Astrocyte (in vitro differentiated cells and primary cell): ENCODE measurements around the gene BTBD6. TPM values are rescaled to one million over a fixed set of nuclear protein-coding genes. Genes with fewer than 3 reads are reported as not detected.

ENCODE experiments used
- DNase-seq: peaks from one replicate; pipeline ENCODE4 v3.0.0-alpha.2; 2010; ENCODE audit warnings: low read depth
- FAIRE-seq: peaks from 2 replicates; lab custom pipeline; 2011; peaks lifted over from hg19 to GRCh38; lab: Jason Lieb, UNC
- H2AFZ ChIP-seq: 2 replicates; pipeline ENCODE4 v1.6.0; 2012; ENCODE audit warnings: low read depth, low read length, inconsistent platforms
- H3K27ac ChIP-seq: 2 replicates; pipeline ENCODE4 v1.5.1; 2011; ENCODE audit warnings: low read depth, low read length, inconsistent platforms
- H3K27me3 ChIP-seq: 2 replicates; pipeline ENCODE4 v1.6.0; 2011; ENCODE audit warnings: low read length, inconsistent platforms; ENCODE audit not compliant: insufficient read depth
- H3K36me3 ChIP-seq: 2 replicates; pipeline ENCODE4 v1.5.1; 2011; ENCODE audit warnings: low read length, inconsistent platforms; ENCODE audit not compliant: insufficient read depth
- H3K4me1 ChIP-seq: 2 replicates; pipeline ENCODE4 v1.5.1; 2011; ENCODE audit warnings: low read length, inconsistent platforms; ENCODE audit not compliant: insufficient read depth
- H3K4me2 ChIP-seq: 2 replicates; pipeline ENCODE4 v1.6.0; 2012; ENCODE audit warnings: low read length, inconsistent platforms
- H3K4me3 ChIP-seq: 2 replicates; pipeline ENCODE4 v1.5.1; 2011; ENCODE audit warnings: low read depth, mild to moderate bottlenecking, low read length, inconsistent platforms; ENCODE audit not compliant: insufficient read depth
- H3K79me2 ChIP-seq: 2 replicates; pipeline ENCODE4 v1.6.0; 2012; ENCODE audit warnings: mild to moderate bottlenecking, low read length, inconsistent platforms; ENCODE audit not compliant: insufficient read depth
- H3K9ac ChIP-seq: 2 replicates; pipeline ENCODE4 v1.6.0; 2012; ENCODE audit warnings: mild to moderate bottlenecking, low read length, inconsistent platforms
- H3K9me3 ChIP-seq: 2 replicates; pipeline ENCODE4 v1.5.1; 2012; ENCODE audit warnings: low read depth, mild to moderate bottlenecking, low read length, inconsistent platforms; ENCODE audit not compliant: insufficient read depth
- H4K20me1 ChIP-seq: 2 replicates; pipeline ENCODE4 v1.6.0; 2012; ENCODE audit warnings: low read length, inconsistent platforms; ENCODE audit not compliant: insufficient read depth
- H3K27ac Mint-ChIP-seq: one replicate; pipeline ENCODE4 v1.8.0; 2021; ENCODE audit warnings: mild to moderate bottlenecking, mixed read lengths; ENCODE audit not compliant: unreplicated experiment
- H3K27me3 Mint-ChIP-seq: one replicate; pipeline ENCODE4 v1.8.0; 2021; ENCODE audit warnings: low read depth, mixed read lengths; ENCODE audit not compliant: unreplicated experiment
- H3K36me3 Mint-ChIP-seq: one replicate; pipeline ENCODE4 v1.8.0; 2021; ENCODE audit warnings: low read depth, mixed read lengths; ENCODE audit not compliant: unreplicated experiment
- H3K4me1 Mint-ChIP-seq: one replicate; pipeline ENCODE4 v1.8.0; 2021; ENCODE audit warnings: low read depth, mixed read lengths; ENCODE audit not compliant: unreplicated experiment
- H3K4me3 Mint-ChIP-seq: one replicate; pipeline ENCODE4 v1.8.0; 2021; ENCODE audit warnings: mild to moderate bottlenecking, moderate library complexity, mixed read lengths; ENCODE audit not compliant: unreplicated experiment
- H3K9me3 Mint-ChIP-seq: one replicate; pipeline ENCODE4 v1.8.0; 2021; ENCODE audit warnings: mild to moderate bottlenecking, mixed read lengths; ENCODE audit not compliant: unreplicated experiment
- CTCF ChIP-seq: IDR thresholded peaks from 2 replicates; pipeline ENCODE4 v1.5.1; 2011; ENCODE audit warnings: low read depth, mild to moderate bottlenecking, inconsistent platforms, low read length, moderate library complexity; ENCODE audit not compliant: insufficient read depth
- EZH2 ChIP-seq: IDR thresholded peaks from 2 replicates; pipeline ENCODE4 v1.6.1; 2012; ENCODE audit warnings: mild to moderate bottlenecking, low read length, inconsistent platforms; ENCODE audit not compliant: insufficient read depth
- total RNA-seq: library from RNA; stranded (reverse); gene quantifications from 2 replicates; pipeline ENCODE4 v1.2.1, GENCODE V29; 2021

BTBD6 gene
- total RNA-seq, 1 donor from 2014 or later = 25.1 TPM

- H4K20me1 ChIP-seq = peaks cover 30% of the 10 kb centered on the region
- H3K36me3 Mint-ChIP-seq = no peaks in the 10 kb centered on the region
- H3K4me3 ChIP-seq = no peak overlapping the region
- no peak overlapping the region for H3K27ac Mint-ChIP-seq
- H3K27me3 Mint-ChIP-seq = no peaks in the 10 kb centered on the region
- no peak for TF ChIP-seq CTCF
- TF ChIP-seq EZH2 = no peak
- FAIRE-seq (no peak), DNase-seq (no peak)
- H3K36me3 ChIP-seq = no peaks in the 10 kb centered on the region
- H3K4me1 ChIP-seq = no peaks in the 10 kb centered on the region
- no peak overlapping the region for H2AFZ ChIP-seq
- H3K79me2 ChIP-seq = peaks cover 5% of the 10 kb centered on the region
- H3K4me3 Mint-ChIP-seq = no peak overlapping the region
- no peak overlapping the region for H3K9ac ChIP-seq
- H3K9me3 Mint-ChIP-seq = no peaks in the 10 kb centered on the region
- H3K4me2 ChIP-seq = no peak overlapping the region
- peaks cover 6% of the 10 kb centered on the region for H3K4me1 Mint-ChIP-seq
- no peak overlapping the region for H3K27ac ChIP-seq
- H3K9me3 ChIP-seq = no peaks in the 10 kb centered on the region
- H3K27me3 ChIP-seq = no peaks in the 10 kb centered on the region
Measured at GRCh38 chr14:105272623-105273022, 24.3 kb downstream of the BTBD6 start.

- no peaks in the 10 kb centered on the region for H3K36me3 Mint-ChIP-seq
- Histone ChIP-seq H3K4me2 (no peak overlapping the region), H3K4me1 (no peaks in the 10 kb centered on the region), H3K4me3 (no peak overlapping the region), H4K20me1 (peaks cover 28% of the 10 kb centered on the region), H3K9ac (no peak overlapping the region), H3K27me3 (no peaks in the 10 kb centered on the region), H3K79me2 (peaks cover 7% of the 10 kb centered on the region), H2AFZ (no peak overlapping the region), H3K36me3 (no peaks in the 10 kb centered on the region), H3K27ac (no peak overlapping the region), H3K9me3 (no peaks in the 10 kb centered on the region)
- no peaks in the 10 kb centered on the region for H3K9me3 Mint-ChIP-seq
- DNase-seq (no peak), FAIRE-seq (no peak)
- H3K27ac Mint-ChIP-seq = no peak overlapping the region
- no peak overlapping the region for H3K4me3 Mint-ChIP-seq
- TF ChIP-seq EZH2 = no peak
- no peak for TF ChIP-seq CTCF
- H3K4me1 Mint-ChIP-seq = peaks cover 6% of the 10 kb centered on the region
- no peaks in the 10 kb centered on the region for H3K27me3 Mint-ChIP-seq
Measured at GRCh38 chr14:105273062-105273461, 24.7 kb downstream of the BTBD6 start.

- Mint-ChIP-seq H3K4me3 (no peak overlapping the region), H3K27ac (no peak overlapping the region), H3K36me3 (no peaks in the 10 kb centered on the region), H3K4me1 (peaks cover 6% of the 10 kb centered on the region), H3K9me3 (no peaks in the 10 kb centered on the region), H3K27me3 (no peaks in the 10 kb centered on the region)
- H3K4me3 ChIP-seq = no peak overlapping the region
- FAIRE-seq = no peak
- peaks cover 14% of the 10 kb centered on the region for H3K79me2 ChIP-seq
- H3K9ac ChIP-seq = no peak overlapping the region
- H3K36me3 ChIP-seq = no peaks in the 10 kb centered on the region
- H3K4me1 ChIP-seq = no peaks in the 10 kb centered on the region
- no peak for DNase-seq
- H2AFZ ChIP-seq = no peak overlapping the region
- no peaks in the 10 kb centered on the region for H3K9me3 ChIP-seq
- H4K20me1 ChIP-seq = peaks cover 35% of the 10 kb centered on the region
- no peaks in the 10 kb centered on the region for H3K27me3 ChIP-seq
- H3K4me2 ChIP-seq = no peak overlapping the region
- TF ChIP-seq CTCF (no peak), EZH2 (no peak)
- H3K27ac ChIP-seq = no peak overlapping the region
Measured at GRCh38 chr14:105274637-105275036, 26.3 kb downstream of the BTBD6 start.
